ENCODE measurements around the gene AEBP2.

DNA sequence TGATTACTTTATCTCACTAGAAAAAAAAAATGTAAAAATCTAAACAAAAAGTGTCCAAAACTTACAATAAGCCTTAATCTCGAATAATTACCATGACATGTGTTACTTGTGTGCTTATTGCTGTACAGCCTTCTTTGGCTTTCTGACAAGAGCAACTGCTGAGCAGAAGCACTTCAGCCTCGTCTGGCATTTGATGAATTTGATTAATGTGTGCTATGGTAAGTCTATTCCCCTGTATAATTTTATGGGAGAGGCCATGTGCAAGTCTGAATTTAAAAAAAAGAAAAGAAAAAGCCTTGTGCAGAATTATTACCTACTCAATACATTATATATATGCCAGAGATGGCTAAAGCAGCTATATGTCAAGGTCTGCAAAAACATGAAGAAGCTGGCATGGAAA lies 113.9 kb downstream of the AEBP2 start:
- TF ChIP-seq, protein P1, sequence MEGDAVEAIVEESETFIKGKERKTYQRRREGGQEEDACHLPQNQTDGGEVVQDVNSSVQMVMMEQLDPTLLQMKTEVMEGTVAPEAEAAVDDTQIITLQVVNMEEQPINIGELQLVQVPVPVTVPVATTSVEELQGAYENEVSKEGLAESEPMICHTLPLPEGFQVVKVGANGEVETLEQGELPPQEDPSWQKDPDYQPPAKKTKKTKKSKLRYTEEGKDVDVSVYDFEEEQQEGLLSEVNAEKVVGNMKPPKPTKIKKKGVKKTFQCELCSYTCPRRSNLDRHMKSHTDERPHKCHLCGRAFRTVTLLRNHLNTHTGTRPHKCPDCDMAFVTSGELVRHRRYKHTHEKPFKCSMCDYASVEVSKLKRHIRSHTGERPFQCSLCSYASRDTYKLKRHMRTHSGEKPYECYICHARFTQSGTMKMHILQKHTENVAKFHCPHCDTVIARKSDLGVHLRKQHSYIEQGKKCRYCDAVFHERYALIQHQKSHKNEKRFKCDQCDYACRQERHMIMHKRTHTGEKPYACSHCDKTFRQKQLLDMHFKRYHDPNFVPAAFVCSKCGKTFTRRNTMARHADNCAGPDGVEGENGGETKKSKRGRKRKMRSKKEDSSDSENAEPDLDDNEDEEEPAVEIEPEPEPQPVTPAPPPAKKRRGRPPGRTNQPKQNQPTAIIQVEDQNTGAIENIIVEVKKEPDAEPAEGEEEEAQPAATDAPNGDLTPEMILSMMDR (IDR thresholded peaks at IDR 0.05) = no peak
- TF ChIP-seq POLR2A (IDR thresholded peaks at IDR 0.05) = no peak

All from body of pancreas (tissue), 4 donors.